HepG2 (cell line): ENCODE results near the gene SLC25A45. TPM values are rescaled to one million over a fixed set of nuclear protein-coding genes. Genes with fewer than 3 reads are reported as not detected.

Experiments
- DR1 ChIP-seq: sonication (generic); formaldehyde crosslinking; IDR thresholded peaks from 2 replicates; pipeline ENCODE4 v1.8.0; 2021; ENCODE audit warnings: mild to moderate bottlenecking, missing genetic modification reagents, inconsistent platforms
- EED ChIP-seq: sonication (generic); formaldehyde crosslinking; IDR thresholded peaks from 2 replicates; pipeline ENCODE4 v1.5.0; 2020; ENCODE audit warnings: mild to moderate bottlenecking, missing genetic modification reagents
- RNF2 ChIP-seq: fragments of 450-650 bp; conservative IDR thresholded peaks from 2 replicates; pipeline ENCODE4 v1.6.1; 2016; ENCODE audit warnings: low read depth
- SIN3B ChIP-seq: fragments of 150-350 bp; IDR thresholded peaks from 2 replicates; pipeline ENCODE4 v1.6.1; 2014; ENCODE audit warnings: low read length
- SMC3 ChIP-seq: IDR thresholded peaks from 2 replicates; pipeline ENCODE4 v1.6.1; 2011; ENCODE audit warnings: low read length, improper control_type of control experiment
- ZNF350 ChIP-seq: sonication (generic); formaldehyde crosslinking; IDR thresholded peaks from 2 replicates; pipeline ENCODE4 v1.4.0; 2020; ENCODE audit warnings: mild to moderate bottlenecking, low read depth, missing genetic modification reagents, borderline replicate concordance
- ZNF446 ChIP-seq: sonication (generic); formaldehyde crosslinking; IDR thresholded peaks from 2 replicates; pipeline ENCODE4 v1.5.0; 2020; ENCODE audit warnings: mild to moderate bottlenecking, missing genetic modification reagents
- ZNF557 ChIP-seq: sonication (generic); formaldehyde crosslinking; IDR thresholded peaks from 2 replicates; pipeline ENCODE4 v1.4.0; 2020; ENCODE audit warnings: missing genetic modification reagents
- ZNF589 ChIP-seq: sonication (generic); formaldehyde crosslinking; conservative IDR thresholded peaks from 2 replicates; pipeline ENCODE4 v1.8.0; 2022; ENCODE audit warnings: mild to moderate bottlenecking, moderate library complexity, missing genetic modification reagents
- ZNF674 ChIP-seq: sonication (generic); formaldehyde crosslinking; IDR thresholded peaks from 2 replicates; pipeline ENCODE4 v1.5.0; 2020; ENCODE audit warnings: low read depth, mild to moderate bottlenecking, missing genetic modification reagents
- ZNF720 ChIP-seq: sonication (generic); formaldehyde crosslinking; IDR thresholded peaks from 2 replicates; pipeline ENCODE4 v1.4.0; 2020; ENCODE audit warnings: missing genetic modification reagents
- polyA plus RNA-seq, 8 experiments: library from polyadenylated mRNA; depleted of rRNA in 3 of 8; stranded (reverse) in 7 of 8; unstranded in 1 of 8; fragments of >200 nt; fragmentation: Illumina TruSeq in 4 of 8; extraction: Trizol in 4 of 8; gene quantifications; 2 replicates each; pipeline versions ENCODE4 v1.2.1 to v1.2.3, GENCODE V29; 2011 to 2016; ENCODE audit warnings: low read depth in 4 of 8, missing spikeins in 1 of 8, mixed read lengths in 1 of 8; ENCODE audit not compliant: insufficient read depth in 1 of 8
- total RNA-seq, 5 experiments: library from RNA; depleted of rRNA; stranded (reverse); fragments of >200 nt; fragmentation: Illumina TruSeq; extraction: Trizol; gene quantifications; 2 replicates each; pipeline ENCODE4 v1.2.3, GENCODE V29; 2016; ENCODE audit warnings: low read depth in 1 of 5
- TF ChIP-seq, protein P1 (sequence below): sonication (generic); formaldehyde crosslinking; IDR thresholded peaks from 2 replicates; pipeline ENCODE4 v1.4.0; 2020; ENCODE audit warnings: mild to moderate bottlenecking, missing genetic modification reagents
- TF ChIP-seq, protein P2 (sequence below): sonication (generic); formaldehyde crosslinking; IDR thresholded peaks from 2 replicates; pipeline ENCODE4 v1.5.1; 2020; ENCODE audit warnings: mild to moderate bottlenecking, missing genetic modification reagents, moderate library complexity
- TF ChIP-seq, protein P3 (sequence below): sonication (generic); formaldehyde crosslinking; IDR thresholded peaks from 2 replicates; pipeline ENCODE4 v1.4.0; 2020; ENCODE audit warnings: mild to moderate bottlenecking, missing genetic modification reagents, borderline replicate concordance
- TF ChIP-seq, protein P4 (sequence below): sonication (generic); formaldehyde crosslinking; IDR thresholded peaks from 2 replicates; pipeline ENCODE4 v1.4.0; 2020; ENCODE audit warnings: missing genetic modification reagents

The SLC25A45 gene
- total and polyA plus RNA-seq, 2 of the 13 experiments (the other 11 are each of a cell fraction or from before 2014, with no cell fraction given) = 1.2 to 3.4 TPM

DNA sequence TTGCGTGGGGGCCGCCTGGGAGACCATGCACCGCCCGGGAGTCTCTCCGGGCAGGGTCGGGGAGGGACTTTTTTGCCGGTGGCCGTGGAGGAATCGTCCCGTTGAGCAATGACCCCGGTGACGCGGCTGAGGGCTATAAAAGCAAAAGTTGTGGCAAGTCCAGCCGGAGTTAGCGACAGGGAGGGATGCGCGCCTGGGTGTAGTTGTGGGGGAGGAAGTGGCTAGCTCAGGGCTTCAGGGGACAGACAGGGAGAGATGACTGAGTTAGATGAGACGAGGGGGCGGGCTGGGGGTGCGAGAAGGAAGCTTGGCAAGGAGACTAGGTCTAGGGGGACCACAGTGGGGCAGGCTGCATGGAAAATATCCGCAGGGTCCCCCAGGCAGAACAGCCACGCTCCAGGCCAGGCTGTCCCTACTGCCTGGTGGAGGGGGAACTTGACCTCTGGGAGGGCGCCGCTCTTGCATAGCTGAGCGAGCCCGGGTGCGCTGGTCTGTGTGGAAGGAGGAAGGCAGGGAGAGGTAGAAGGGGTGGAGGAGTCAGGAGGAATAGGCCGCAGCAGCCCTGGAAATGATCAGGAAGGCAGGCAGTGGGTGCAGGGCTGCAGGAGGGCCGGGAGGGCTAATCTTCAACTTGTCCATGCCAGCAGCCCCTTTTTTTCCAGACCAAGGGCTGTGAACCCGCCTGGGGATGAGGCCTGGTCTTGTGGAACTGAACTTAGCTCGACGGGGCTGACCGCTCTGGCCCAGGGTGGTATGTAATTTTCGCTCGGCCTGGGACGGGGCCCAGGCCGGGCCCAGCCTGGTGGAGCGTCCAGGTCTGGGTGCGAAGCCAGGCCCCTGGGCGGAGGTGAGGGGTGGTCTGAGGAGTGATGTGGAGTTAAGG is 40.4 kb upstream of the SLC25A45 start, which contains the start of gene NEAT1 (continued):
- TF ChIP-seq DR1 (CRISPR knock-in tag) (peak; percentile 89), EED (no peak), SMC3 (peak; percentile 43), ZNF557 (CRISPR knock-in tag) (peak; percentile 87; the same call in 1 of the 2 replicates), ZNF674 (CRISPR knock-in tag) (no peak), ZNF720 (CRISPR knock-in tag) (peak; percentile 83; the same call in 1 of the 2 replicates), ZNF446 (CRISPR knock-in tag) (peak; percentile 78; the same call in 1 of the 2 replicates), SIN3B (peak; percentile 66; the same call in 1 of the 2 replicates), RNF2 (peak; percentile 51; the same call in 1 of the 2 replicates), ZNF350 (CRISPR knock-in tag) (peak; percentile 56; the same call in 1 of the 2 replicates), ZNF589 (CRISPR knock-in tag) (no peak; the same call in 1 of the 2 replicates)
- TF ChIP-seq, protein P1, sequence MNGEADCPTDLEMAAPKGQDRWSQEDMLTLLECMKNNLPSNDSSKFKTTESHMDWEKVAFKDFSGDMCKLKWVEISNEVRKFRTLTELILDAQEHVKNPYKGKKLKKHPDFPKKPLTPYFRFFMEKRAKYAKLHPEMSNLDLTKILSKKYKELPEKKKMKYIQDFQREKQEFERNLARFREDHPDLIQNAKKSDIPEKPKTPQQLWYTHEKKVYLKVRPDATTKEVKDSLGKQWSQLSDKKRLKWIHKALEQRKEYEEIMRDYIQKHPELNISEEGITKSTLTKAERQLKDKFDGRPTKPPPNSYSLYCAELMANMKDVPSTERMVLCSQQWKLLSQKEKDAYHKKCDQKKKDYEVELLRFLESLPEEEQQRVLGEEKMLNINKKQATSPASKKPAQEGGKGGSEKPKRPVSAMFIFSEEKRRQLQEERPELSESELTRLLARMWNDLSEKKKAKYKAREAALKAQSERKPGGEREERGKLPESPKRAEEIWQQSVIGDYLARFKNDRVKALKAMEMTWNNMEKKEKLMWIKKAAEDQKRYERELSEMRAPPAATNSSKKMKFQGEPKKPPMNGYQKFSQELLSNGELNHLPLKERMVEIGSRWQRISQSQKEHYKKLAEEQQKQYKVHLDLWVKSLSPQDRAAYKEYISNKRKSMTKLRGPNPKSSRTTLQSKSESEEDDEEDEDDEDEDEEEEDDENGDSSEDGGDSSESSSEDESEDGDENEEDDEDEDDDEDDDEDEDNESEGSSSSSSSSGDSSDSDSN = peak; percentile 87
- TF ChIP-seq, protein P2, sequence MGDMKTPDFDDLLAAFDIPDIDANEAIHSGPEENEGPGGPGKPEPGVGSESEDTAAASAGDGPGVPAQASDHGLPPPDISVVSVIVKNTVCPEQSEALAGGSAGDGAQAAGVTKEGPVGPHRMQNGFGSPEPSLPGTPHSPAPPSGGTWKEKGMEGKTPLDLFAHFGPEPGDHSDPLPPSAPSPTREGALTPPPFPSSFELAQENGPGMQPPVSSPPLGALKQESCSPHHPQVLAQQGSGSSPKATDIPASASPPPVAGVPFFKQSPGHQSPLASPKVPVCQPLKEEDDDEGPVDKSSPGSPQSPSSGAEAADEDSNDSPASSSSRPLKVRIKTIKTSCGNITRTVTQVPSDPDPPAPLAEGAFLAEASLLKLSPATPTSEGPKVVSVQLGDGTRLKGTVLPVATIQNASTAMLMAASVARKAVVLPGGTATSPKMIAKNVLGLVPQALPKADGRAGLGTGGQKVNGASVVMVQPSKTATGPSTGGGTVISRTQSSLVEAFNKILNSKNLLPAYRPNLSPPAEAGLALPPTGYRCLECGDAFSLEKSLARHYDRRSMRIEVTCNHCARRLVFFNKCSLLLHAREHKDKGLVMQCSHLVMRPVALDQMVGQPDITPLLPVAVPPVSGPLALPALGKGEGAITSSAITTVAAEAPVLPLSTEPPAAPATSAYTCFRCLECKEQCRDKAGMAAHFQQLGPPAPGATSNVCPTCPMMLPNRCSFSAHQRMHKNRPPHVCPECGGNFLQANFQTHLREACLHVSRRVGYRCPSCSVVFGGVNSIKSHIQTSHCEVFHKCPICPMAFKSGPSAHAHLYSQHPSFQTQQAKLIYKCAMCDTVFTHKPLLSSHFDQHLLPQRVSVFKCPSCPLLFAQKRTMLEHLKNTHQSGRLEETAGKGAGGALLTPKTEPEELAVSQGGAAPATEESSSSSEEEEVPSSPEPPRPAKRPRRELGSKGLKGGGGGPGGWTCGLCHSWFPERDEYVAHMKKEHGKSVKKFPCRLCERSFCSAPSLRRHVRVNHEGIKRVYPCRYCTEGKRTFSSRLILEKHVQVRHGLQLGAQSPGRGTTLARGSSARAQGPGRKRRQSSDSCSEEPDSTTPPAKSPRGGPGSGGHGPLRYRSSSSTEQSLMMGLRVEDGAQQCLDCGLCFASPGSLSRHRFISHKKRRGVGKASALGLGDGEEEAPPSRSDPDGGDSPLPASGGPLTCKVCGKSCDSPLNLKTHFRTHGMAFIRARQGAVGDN = peak; percentile 68; the same call in 1 of the 2 replicates
- TF ChIP-seq, protein P3, sequence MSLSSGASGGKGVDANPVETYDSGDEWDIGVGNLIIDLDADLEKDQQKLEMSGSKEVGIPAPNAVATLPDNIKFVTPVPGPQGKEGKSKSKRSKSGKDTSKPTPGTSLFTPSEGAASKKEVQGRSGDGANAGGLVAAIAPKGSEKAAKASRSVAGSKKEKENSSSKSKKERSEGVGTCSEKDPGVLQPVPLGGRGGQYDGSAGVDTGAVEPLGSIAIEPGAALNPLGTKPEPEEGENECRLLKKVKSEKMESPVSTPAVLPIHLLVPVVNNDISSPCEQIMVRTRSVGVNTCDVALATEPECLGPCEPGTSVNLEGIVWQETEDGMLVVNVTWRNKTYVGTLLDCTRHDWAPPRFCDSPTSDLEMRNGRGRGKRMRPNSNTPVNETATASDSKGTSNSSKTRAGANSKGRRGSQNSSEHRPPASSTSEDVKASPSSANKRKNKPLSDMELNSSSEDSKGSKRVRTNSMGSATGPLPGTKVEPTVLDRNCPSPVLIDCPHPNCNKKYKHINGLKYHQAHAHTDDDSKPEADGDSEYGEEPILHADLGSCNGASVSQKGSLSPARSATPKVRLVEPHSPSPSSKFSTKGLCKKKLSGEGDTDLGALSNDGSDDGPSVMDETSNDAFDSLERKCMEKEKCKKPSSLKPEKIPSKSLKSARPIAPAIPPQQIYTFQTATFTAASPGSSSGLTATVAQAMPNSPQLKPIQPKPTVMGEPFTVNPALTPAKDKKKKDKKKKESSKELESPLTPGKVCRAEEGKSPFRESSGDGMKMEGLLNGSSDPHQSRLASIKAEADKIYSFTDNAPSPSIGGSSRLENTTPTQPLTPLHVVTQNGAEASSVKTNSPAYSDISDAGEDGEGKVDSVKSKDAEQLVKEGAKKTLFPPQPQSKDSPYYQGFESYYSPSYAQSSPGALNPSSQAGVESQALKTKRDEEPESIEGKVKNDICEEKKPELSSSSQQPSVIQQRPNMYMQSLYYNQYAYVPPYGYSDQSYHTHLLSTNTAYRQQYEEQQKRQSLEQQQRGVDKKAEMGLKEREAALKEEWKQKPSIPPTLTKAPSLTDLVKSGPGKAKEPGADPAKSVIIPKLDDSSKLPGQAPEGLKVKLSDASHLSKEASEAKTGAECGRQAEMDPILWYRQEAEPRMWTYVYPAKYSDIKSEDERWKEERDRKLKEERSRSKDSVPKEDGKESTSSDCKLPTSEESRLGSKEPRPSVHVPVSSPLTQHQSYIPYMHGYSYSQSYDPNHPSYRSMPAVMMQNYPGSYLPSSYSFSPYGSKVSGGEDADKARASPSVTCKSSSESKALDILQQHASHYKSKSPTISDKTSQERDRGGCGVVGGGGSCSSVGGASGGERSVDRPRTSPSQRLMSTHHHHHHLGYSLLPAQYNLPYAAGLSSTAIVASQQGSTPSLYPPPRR (CRISPR knock-in tag) = 0 out of 2 replicates have a peak, but pooled peaks have one; percentile 56
- TF ChIP-seq, protein P4, sequence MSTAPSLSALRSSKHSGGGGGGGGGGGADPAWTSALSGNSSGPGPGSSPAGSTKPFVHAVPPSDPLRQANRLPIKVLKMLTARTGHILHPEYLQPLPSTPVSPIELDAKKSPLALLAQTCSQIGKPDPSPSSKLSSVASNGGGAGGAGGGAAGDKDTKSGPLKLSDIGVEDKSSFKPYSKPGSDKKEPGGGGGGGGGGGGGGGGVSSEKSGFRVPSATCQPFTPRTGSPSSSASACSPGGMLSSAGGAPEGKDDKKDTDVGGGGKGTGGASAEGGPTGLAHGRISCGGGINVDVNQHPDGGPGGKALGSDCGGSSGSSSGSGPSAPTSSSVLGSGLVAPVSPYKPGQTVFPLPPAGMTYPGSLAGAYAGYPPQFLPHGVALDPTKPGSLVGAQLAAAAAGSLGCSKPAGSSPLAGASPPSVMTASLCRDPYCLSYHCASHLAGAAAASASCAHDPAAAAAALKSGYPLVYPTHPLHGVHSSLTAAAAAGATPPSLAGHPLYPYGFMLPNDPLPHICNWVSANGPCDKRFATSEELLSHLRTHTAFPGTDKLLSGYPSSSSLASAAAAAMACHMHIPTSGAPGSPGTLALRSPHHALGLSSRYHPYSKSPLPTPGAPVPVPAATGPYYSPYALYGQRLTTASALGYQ (CRISPR knock-in tag) = no peak
